HG02943 (cell line): ENCODE data around the gene MRPS11.
"Not testable (repeated sequence)": the region's sequence is repeated elsewhere in the genome, so short reads cannot be mapped to it uniquely, and the experiment has no call there.

ENCODE experiments used
- ATAC-seq: cut with Tn5 transposase; IDR thresholded peaks from one replicate; pipeline ENCODE4 v1.9.1; 2021; ENCODE audit warnings: mild to moderate bottlenecking, low read depth, moderate library complexity; ENCODE audit not compliant: unreplicated experiment

The MRPS11 gene

GRCh38 chr15:88454867-88455810 lies 12.4 kb upstream of the MRPS11 start:
- ATAC-seq: peak; percentile 80

DNA sequence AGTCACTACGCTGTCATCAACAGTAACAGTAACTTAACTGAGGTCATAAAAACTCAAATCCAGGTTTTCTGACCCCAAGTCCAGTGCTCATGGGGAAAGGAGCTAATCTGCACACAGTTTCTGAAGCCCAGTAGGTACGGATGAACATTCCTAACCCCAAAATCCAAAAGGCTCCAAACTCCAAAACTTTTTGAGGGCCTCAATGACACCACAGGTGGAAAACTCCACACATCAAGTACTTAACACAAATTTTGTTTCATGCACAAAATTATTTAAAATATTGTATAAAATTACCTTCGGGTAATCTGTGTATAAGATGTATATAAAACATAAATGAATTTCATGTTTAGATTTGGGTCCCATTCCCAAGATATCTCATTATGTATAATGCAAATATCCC lies 10.8 kb upstream of the MRPS11 start:
- ATAC-seq: no peak

DNA sequence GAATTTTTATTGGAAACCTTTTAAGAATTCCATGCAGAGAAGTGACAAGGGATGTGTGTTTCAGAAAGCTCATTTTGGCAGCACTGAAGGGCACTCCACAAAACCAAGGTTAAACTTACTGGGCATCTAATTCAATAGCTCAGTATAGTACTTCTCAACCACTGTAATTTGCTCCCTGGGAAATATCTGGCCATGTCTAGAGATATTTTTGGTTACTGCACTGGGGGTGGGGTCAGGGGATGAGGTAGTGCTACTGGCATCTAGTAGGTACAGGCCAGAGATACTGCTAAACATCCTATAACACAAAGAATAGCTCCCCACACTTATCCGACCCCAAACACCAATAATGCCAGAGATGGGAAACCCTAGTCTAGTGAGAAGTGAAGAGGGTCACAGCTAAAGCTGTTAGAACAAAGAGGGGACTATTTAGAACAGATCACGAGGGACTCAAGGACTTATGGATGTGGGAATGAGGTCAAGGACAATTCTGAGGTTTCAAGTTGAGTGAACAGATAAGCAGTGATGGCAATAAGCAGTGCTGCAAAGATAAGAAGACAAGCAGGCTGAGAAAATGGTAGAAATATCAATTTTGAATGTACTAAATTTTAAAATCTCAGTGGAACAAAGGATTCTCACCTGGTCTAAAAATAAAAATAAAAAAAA lies 3.5 kb upstream of the MRPS11 start:
- ATAC-seq: no peak

DNA sequence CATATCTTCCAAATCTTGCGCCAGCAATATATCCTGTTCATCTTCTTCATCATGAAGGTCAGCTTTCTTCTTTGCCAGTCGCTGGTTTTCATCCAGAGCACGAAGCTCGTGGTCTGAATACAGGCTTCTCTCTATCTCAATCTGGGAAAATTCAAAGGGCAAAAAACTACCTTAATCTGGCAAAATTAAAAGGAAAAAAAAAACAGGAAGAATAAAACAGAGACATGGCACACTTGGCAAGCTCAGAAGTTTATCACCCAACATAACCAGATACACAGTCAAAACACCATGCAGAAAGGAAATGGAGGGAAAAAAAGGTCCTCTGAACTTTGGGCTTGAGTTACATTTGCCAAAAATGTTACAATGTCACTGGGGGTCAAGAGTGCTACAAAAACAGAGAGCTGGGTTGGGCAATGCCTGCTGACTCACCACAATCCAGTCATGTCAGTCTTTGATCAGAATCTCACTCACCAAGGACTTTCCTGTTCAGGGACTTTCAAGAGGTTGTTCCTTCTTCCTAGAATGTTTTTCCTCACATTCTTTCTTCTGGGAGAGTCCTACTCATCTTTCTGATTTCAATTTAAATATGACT lies 1.8 kb upstream of the MRPS11 start:
- no peak for ATAC-seq

DNA sequence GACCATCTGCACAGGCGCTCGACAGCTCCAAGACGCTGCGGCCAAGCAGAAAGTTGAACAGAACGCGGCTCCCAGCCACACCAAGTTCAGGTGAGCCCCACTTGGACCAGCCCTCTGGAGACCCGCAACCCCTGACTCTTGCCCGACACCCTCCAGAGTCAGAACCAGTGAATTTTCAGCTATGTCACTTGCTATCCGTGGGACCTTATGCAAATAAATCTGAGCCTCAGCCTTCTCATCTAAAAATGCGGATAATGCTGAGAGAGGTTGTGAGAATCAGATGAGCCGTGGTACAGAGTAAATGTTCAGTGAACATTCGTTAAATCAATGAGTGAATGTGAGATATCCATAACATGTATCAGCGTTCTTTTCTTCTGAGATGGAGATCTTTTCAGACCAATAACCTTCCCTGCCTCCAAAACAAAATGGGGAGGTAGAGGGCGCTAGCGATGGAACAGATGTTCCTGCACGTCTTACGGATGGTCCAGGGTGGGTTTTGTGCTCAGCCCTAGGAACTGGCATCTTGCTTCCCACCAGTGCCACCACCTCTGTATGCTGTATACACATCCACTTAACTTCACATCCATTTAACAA lies 524 bp downstream of the MRPS11 start:
- no peak for ATAC-seq

- ATAC-seq: not testable (repeated sequence)
These were observed 1.2 kb downstream of the MRPS11 start for GRCh38 chr15:88468721-88469120.

DNA sequence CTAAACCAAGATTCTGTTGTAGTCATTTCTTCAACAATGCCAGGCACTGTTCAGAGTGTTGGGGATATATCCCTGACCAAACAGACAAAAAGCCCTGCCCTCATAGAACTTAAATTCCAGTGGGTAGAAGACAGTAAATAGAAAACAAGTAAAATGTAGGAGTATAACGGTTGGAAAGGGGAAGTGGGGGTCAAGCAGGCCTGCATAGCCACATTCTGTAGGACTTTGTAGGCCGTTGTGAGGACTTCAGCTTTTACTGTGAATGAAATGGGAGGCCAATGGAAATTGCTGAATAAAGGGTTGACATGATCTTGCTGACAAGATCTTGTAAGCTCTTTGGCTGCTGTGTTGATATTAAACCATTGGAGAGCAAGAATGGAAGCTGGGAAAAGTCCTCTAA lies 1.8 kb downstream of the MRPS11 start:
- no peak for ATAC-seq

DNA sequence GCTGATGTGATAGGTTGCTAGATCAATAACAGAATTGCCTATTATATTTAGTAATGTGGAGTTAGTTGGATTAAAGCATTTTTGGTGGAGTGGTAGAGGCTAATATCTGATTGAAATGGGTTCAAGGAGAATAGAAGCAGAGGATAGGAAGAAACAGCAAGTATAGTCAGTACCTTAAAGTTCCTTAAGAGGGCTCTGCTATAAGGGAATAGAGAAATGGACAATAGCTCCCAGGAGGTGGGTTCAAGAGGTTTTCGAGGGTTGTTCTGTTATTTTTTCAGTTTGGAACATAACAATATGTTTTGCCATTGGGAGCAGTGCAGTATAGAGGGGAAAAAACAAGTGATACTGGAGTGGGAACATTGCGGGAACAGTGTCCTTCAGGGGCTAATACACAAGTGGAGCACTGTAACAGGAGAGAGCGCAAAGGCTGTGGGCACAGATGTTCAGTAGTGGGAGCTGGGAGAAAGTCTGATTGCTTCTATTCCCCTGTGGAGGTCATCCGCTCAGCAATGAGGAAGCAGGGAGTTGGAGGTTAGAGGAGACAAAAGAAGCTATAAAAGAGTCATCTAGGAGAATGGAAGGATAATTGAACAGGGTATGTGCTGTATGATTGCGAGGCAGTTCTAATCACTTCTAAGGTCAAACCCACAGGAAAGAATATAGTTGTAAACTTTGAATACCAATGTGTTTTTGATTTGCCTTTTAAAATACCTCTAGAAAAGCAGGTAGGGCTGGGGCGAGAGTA lies 3.3 kb downstream of the MRPS11 start:
- no peak for ATAC-seq

GRCh38 chr15:88472225-88472624 lies 4.7 kb downstream of the MRPS11 start:
- no peak for ATAC-seq

DNA sequence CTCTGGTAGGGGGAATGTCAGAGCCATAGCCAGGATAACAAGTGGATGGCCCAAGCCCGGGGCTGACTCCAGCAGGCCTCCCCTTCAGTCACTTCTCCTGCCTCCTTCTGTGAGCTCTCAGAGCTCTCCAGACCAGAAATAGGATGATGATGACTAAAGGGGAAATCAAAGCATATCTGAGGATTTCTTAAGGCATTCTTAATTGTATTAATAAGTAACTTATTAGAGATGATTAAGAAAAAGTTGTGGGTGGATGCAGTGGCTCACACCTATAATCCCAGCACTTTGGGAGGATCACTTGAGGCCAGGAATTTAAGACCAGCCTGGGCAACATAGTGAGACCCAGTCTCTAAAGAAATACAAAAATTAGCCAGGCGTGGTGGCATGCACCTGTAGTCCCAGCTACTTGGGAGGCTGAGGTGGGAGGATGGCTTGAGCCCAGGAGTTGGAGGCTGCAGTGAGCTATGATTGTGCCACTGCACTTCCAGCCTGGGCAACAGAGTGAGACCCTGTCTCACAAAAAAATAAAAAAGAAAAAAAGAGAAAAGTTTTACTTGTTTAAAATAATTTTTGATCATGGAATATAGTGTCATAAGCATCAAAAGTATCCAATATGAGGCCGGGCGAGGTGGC lies 6.3 kb downstream of the MRPS11 start:
- not testable (repeated sequence) for ATAC-seq

GRCh38 chr15:88476635-88477060 lies 9.1 kb downstream of the MRPS11 start:
- no peak for ATAC-seq

DNA sequence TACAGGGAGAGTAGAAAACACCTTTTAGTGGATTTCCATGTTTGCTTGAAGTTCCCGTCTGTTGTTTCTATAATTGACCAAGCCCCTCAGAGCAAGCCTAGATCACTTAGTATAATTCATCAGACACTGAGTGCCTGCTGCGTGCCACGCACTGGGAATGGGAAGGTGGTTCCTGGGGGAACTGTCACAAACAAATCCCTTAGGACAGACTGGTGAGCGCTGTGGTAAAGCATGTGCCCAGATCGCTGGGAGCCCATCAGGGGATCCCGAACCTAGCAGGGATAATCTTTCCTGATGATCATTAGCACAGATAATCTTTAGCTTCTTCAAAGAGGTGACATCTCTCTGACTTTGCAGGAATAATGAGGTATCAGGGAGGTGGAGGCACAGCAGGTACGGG lies 9.6 kb downstream of the MRPS11 start:
- no peak for ATAC-seq

DNA sequence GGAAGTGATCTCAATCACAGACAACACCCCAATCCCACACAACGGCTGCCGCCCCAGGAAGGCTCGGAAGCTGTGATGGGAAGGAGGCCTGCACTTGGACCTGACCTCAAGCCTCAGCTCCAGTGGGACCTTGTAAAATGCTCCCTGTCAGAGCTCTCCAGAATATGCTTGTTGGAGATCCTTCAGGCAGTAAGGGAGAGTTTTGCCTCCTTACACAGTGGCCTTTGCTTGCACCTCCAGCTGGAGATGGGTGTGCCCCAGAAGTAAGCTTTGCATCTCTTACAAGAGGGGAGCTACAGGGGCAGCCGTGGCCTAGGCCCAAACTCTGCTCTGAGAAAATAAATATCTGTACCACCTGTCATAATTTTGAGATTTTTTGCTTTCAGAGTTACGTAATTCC lies 10.4 kb downstream of the MRPS11 start:
- no peak for ATAC-seq

DNA sequence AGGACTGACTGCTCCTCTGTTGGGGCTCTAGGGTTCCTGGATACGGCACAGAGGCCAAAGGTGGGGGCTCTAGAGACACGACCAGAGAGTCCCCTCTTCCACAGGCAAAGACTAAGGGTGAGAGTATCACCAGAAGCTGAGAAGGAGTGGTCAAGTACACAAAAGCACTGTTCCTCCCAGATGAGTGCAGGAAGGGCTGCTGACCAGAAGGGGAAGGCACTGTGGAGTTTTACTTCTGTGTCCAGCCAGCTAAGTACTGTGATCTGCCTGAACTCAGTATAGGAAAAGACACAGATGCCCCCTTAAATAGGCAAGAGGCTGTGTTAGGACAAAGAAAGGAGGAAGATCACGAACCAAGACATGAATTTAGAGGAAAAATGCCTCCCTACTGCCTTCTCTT lies 11.7 kb downstream of the MRPS11 start:
- ATAC-seq: no peak

GRCh38 chr15:88480981-88481380 lies 13.5 kb downstream of the MRPS11 start:
- ATAC-seq: no peak

- no peak for ATAC-seq
These were observed 14.8 kb downstream of the MRPS11 start for GRCh38 chr15:88482263-88482662.

DNA sequence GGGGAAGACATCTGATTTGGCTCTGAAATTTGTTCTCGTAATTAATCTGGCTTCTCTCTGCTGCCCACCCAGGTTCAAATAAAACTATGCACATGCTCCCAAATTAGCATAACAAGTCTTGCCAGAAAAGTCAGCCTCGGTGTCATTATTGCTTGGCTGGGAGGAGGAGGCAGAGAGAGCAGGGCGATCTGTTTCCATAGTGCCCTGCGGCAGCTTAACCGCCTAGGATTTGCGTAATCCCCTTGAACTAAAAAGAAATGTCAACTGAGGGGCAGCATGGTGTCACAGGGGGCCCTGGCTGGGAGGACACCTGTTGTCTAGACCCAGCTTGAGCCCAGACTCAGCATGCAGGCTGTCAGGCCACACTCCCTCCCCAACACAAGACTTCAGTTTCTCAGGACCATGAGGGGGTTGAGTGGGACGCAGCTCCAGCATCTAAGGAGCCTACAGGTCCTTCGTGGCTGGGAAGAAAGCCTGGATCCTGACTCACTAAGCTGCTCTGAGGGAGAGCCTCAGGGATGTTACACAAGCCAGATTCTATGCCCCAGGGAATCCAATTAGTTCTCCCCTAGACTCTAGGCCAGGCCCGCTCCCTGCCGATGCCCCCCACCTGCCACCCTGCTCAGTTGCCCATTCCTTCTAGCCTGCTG lies 17.3 kb downstream of the MRPS11 start:
- ATAC-seq: no peak

- ATAC-seq: no peak
These were observed 19.8 kb downstream of the MRPS11 start for GRCh38 chr15:88487178-88487795.
